Measurements from ENCODE around the gene UBAC1.

DNA sequence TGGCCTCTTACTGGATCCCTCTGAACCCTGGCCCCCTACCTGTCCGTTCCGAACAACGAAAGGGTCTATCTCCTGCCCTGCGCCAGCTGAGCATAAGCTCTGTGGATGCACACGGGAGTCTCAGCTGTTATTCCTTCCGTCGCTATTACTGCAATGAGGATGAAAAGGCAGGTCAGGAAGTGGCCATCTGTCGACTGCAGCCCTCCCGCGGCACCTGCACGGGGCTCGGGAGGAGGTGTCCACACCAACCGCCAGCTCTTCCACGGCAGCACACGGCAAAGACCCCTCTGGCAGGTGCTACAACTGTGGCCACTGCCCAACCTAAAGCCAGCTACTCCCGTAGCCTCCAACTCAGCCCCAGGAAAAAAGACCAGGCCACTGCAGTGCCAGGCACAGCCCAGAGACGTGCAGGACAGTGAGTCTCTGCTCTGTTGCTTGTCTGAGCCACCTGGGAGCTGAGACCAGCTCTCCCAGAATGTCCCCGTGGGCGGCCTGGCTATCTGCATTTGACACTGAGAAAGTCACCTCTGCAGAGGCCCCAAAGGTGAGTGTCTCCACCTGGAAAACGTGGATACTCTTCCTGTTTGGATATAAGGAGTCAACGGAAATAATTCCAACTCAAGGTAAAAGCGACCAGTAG is 72.9 kb downstream of the UBAC1 start:
- TF ChIP-seq, protein P1, sequence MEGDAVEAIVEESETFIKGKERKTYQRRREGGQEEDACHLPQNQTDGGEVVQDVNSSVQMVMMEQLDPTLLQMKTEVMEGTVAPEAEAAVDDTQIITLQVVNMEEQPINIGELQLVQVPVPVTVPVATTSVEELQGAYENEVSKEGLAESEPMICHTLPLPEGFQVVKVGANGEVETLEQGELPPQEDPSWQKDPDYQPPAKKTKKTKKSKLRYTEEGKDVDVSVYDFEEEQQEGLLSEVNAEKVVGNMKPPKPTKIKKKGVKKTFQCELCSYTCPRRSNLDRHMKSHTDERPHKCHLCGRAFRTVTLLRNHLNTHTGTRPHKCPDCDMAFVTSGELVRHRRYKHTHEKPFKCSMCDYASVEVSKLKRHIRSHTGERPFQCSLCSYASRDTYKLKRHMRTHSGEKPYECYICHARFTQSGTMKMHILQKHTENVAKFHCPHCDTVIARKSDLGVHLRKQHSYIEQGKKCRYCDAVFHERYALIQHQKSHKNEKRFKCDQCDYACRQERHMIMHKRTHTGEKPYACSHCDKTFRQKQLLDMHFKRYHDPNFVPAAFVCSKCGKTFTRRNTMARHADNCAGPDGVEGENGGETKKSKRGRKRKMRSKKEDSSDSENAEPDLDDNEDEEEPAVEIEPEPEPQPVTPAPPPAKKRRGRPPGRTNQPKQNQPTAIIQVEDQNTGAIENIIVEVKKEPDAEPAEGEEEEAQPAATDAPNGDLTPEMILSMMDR (IDR thresholded peaks at IDR 0.05; ENCODE audit: low read depth, low read length): no peak
- TF ChIP-seq POLR2A (IDR thresholded peaks at IDR 0.05; ENCODE audit: extremely low read depth, insufficient read length): no peak
